DOHH2 (cell line): ENCODE results near the gene SEMA5A.

Experiments used
- CTCF ChIP-seq: fragments of 200-600 bp; sonication (generic); IDR thresholded peaks from one replicate; pipeline ENCODE4 v1.5.1; 2014; ENCODE audit warnings: antibody characterized with exemption, mild to moderate bottlenecking, low read depth, low read length; ENCODE audit not compliant: poor library complexity, severe bottlenecking
- EZH2phosphoT487 ChIP-seq: fragments of 200-600 bp; sonication (generic); IDR thresholded peaks from 2 replicates; pipeline ENCODE4 v1.6.1; 2017; ENCODE audit warnings: borderline replicate concordance, mild to moderate bottlenecking, antibody characterized with exemption, low read length, moderate library complexity, mixed read lengths

GRCh38 chr5:9202636-9203035, 343.2 kb downstream of the SEMA5A start:
- no peak for TF ChIP-seq CTCF
- no peak for TF ChIP-seq EZH2phosphoT487
